LNCaP clone FGC (cell line): ENCODE results near the gene ANAPC7.

ENCODE experiments used
- DNase-seq: peaks from one replicate; pipeline ENCODE4 v3.0.0-alpha.2; 2011; ENCODE audit warnings: low read depth
- H3K4me3 ChIP-seq: 2 replicates; pipeline ENCODE4 v1.5.1; 2011; ENCODE audit warnings: mild to moderate bottlenecking, low read depth, low read length, control low read depth
- TF ChIP-seq, protein P1 (sequence below): IDR thresholded peaks from 2 replicates; pipeline ENCODE4 v1.5.1; 2012; ENCODE audit warnings: mild to moderate bottlenecking; ENCODE audit not compliant: control insufficient read depth, insufficient read depth; ENCODE audit errors: extremely low read depth

Gene ANAPC7

DNA sequence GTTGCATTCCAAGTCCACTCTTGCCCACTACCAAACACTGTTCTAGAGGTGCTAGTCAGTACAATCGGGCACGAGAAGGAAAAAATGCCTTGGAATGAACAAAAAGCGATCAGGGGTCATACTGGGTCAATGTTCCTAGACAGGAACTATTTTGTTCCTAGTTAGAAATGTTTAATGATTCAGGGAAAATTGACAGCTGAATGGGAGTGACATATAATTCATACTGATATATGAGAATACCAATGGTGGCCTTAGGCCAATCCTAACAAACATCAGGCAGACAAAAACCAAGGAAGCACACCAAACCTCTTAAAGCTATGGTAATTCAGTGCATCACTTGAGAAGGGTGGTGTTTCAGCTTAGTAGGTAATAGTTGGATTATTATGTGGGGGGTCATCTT, 51.1 kb downstream of the ANAPC7 start:
- TF ChIP-seq, protein P1, sequence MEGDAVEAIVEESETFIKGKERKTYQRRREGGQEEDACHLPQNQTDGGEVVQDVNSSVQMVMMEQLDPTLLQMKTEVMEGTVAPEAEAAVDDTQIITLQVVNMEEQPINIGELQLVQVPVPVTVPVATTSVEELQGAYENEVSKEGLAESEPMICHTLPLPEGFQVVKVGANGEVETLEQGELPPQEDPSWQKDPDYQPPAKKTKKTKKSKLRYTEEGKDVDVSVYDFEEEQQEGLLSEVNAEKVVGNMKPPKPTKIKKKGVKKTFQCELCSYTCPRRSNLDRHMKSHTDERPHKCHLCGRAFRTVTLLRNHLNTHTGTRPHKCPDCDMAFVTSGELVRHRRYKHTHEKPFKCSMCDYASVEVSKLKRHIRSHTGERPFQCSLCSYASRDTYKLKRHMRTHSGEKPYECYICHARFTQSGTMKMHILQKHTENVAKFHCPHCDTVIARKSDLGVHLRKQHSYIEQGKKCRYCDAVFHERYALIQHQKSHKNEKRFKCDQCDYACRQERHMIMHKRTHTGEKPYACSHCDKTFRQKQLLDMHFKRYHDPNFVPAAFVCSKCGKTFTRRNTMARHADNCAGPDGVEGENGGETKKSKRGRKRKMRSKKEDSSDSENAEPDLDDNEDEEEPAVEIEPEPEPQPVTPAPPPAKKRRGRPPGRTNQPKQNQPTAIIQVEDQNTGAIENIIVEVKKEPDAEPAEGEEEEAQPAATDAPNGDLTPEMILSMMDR = no peak
- no peak for DNase-seq
- no peak overlapping the region for H3K4me3 ChIP-seq

DNA sequence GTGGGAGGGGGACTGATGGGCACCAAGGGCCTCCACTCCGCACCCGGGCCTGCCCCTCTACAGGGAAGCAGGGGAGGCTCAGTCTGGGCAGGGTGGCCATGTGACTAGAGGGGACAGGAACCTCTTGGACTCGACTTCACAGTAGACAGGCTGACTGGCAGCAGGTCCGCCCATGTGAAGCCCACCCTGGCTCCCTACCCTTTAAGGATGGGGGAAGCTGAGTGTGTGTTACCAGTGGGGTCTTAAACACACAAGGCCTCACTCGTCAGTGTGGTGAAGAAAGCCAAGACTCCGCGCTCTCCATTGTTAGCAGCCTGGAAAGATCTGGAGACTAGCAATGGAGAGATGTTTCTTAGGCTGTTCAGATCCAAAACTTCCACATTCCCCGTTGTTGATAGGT, 52.4 kb downstream of the ANAPC7 start:
- no peak for DNase-seq
- TF ChIP-seq, protein P1 = no peak
- H3K4me3 ChIP-seq = no peak overlapping the region

DNA sequence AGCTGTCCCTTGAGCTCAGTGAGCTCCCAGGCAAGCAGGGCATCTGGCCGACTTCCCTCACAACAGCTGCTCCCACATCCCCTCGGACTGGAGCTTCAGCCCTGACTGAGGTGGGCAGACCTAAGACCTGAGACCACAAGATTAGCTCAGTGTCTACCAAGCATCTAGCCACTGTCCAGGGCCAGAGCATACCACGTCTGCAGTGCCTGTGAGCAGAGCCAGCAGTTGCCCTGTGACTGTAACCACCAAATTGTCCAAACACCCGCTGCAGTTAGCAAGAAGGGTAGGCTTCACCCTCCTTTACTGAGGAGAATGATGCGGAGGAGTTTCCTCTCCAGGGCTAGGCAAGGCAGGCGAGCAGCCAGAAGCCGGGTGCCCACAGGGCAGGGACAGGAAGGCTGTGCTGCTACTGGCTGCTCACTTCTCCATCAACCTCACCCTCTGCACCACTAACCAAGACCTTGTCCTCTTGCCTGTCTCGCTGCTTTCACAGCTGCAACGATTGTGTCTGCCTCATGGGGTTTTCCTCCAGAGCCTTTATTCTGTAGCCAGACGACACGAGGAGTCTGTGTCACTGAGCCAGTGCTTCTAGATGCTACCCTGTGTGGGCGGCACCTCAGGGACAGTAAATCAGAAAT, 53.9 kb downstream of the ANAPC7 start:
- DNase-seq = no peak
- TF ChIP-seq, protein P1 = no peak
- no peak overlapping the region for H3K4me3 ChIP-seq

DNA sequence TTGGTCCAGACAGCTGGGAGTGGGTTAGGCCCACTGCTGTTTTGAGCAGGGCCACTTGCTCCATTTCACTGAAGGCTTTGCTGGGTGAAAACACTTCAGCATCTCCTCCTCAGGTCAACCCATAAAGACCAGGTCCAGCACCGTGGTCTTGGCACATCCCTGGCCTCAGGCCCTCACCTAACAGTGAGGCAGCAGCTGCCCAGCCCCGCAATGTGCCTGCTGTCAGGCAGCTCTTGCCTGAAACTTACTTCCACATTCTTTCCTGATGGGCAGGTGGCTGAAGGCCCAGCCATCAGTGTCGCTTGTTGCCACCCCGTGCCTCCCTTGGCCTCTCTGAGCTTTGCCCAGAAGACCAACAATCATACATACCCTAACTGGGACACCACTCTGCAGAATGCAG, 54.4 kb downstream of the ANAPC7 start:
- H3K4me3 ChIP-seq = no peak overlapping the region
- TF ChIP-seq, protein P1 = no peak
- no peak for DNase-seq

DNA sequence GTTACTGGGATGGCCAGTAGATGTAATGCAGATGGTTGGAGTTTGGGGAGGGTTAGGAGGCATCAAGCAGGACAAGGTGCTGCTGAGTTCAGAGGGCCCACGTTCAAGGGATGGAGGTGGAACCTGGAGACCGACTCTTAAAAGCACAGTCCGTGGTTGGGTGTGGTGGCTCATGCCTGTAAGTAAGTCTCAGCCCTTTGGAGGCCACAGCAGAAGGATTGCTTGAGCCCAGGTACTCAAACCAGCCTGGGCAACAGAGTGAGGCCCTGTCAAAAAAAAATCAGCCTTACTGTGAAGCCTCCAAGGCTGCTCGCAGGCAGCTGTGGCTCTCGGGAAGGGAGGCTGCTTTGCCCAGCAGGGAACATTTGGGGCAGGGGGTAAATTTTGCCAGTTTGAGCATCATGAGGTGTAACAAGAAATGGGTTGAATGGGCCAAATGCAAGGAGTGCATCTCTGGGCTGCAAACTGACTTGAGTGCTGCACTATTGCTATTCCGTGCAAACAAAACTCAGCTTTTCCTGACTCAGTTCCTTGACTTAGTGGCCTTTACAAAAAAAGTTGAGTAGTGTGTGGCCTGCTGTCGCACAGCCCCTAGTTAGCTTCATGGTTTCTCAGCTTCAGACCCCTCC, 55.0 kb downstream of the ANAPC7 start:
- H3K4me3 ChIP-seq = no peak overlapping the region
- TF ChIP-seq, protein P1 = no peak
- DNase-seq = no peak

DNA sequence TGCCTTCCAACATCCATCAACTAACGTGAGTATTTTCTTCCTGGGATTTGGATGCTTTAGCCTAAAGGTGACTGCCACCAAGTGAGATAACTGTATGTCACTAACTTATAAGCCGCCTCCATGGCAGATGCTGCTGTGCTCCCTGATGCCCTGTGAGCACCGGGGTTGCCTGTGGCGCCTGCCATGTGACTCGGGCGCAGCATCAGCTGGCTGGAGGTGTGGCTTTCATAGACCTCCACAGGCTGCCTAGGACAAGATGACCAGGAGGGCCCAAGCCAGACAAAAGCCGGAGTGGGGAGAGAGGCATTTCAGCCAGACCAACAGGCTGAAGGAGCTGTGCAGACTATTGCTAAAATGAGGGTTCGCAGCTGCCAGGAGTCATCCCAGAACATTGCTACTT, 55.7 kb downstream of the ANAPC7 start:
- H3K4me3 ChIP-seq = no peak overlapping the region
- TF ChIP-seq, protein P1 = no peak
- no peak for DNase-seq

DNA sequence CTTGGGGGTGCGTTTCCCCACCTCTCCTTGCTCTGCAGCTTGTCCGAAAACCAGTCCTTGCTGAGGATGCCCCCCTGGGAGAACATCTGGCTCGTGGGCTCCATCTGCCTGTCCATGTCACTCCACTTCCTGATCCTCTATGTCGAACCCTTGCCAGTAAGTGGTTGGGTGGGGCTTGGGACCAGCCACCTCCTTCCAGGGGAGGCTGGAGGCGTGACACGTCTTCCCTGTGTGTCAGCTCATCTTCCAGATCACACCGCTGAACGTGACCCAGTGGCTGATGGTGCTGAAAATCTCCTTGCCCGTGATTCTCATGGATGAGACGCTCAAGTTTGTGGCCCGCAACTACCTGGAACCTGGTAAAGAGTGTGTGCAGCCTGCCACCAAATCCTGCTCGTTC, 57.5 kb downstream of the ANAPC7 start:
- H3K4me3 ChIP-seq = no peak overlapping the region
- DNase-seq = no peak
- TF ChIP-seq, protein P1 = no peak
